ENCODE measurements around the gene MACROD2.
"Not testable (repeated sequence)": the region's sequence is repeated elsewhere in the genome, so short reads cannot be mapped to it uniquely, and the experiment has no call there.

Gene MACROD2

GRCh38 chr20:15756002-15756753 is 1760.9 kb downstream of the MACROD2 start:
- DNase-seq: no peak

- DNase-seq: no peak
Observed at GRCh38 chr20:15756754-15757115, 1761.4 kb downstream of the MACROD2 start.

- no peak for DNase-seq
Observed at GRCh38 chr20:15759594-15759993, 1764.3 kb downstream of the MACROD2 start.

GRCh38 chr20:15760001-15760621 is 1764.8 kb downstream of the MACROD2 start:
- no peak for DNase-seq

GRCh38 chr20:15763366-15763765 is 1768.0 kb downstream of the MACROD2 start:
- no peak for DNase-seq

GRCh38 chr20:15767586-15767985 is 1772.3 kb downstream of the MACROD2 start:
- no peak for DNase-seq

GRCh38 chr20:15767999-15768741 is 1772.9 kb downstream of the MACROD2 start:
- DNase-seq: no peak

- no peak for DNase-seq
Observed at GRCh38 chr20:15772826-15773225, 1777.5 kb downstream of the MACROD2 start.

GRCh38 chr20:15774926-15775325 is 1779.6 kb downstream of the MACROD2 start:
- no peak for DNase-seq

GRCh38 chr20:15776770-15777466 is 1781.6 kb downstream of the MACROD2 start:
- no peak for DNase-seq

- no peak for DNase-seq
Observed at GRCh38 chr20:15784020-15784419, 1788.7 kb downstream of the MACROD2 start.

- no peak for DNase-seq
Observed at GRCh38 chr20:15789079-15789478, 1793.8 kb downstream of the MACROD2 start.

GRCh38 chr20:15792855-15793254 is 1797.5 kb downstream of the MACROD2 start:
- DNase-seq: no peak

GRCh38 chr20:15794409-15794808 is 1799.1 kb downstream of the MACROD2 start:
- no peak for DNase-seq

GRCh38 chr20:15795305-15796019 is 1800.1 kb downstream of the MACROD2 start:
- DNase-seq: no peak

GRCh38 chr20:15799871-15800270 is 1804.6 kb downstream of the MACROD2 start:
- DNase-seq: no peak

- DNase-seq: no peak
Observed at GRCh38 chr20:15802020-15802419, 1806.7 kb downstream of the MACROD2 start.

GRCh38 chr20:15805154-15805553 is 1809.8 kb downstream of the MACROD2 start:
- DNase-seq: no peak

- no peak for DNase-seq
Observed at GRCh38 chr20:15806105-15806504, 1810.8 kb downstream of the MACROD2 start.

GRCh38 chr20:15807271-15807670 is 1812.0 kb downstream of the MACROD2 start:
- no peak for DNase-seq

- not testable (repeated sequence) for DNase-seq
Observed at GRCh38 chr20:15807771-15808170, 1812.5 kb downstream of the MACROD2 start.

- DNase-seq: no peak
Observed at GRCh38 chr20:15811951-15812350, 1816.6 kb downstream of the MACROD2 start.

GRCh38 chr20:15812696-15813095 is 1817.4 kb downstream of the MACROD2 start:
- DNase-seq: no peak
